ENCODE measurements around the gene GTF3C2.

GRCh38 chr2:27308359-27308881, 48.1 kb downstream of the GTF3C2 start, which contains the start of gene UCN:
- TF ChIP-seq, protein P1, sequence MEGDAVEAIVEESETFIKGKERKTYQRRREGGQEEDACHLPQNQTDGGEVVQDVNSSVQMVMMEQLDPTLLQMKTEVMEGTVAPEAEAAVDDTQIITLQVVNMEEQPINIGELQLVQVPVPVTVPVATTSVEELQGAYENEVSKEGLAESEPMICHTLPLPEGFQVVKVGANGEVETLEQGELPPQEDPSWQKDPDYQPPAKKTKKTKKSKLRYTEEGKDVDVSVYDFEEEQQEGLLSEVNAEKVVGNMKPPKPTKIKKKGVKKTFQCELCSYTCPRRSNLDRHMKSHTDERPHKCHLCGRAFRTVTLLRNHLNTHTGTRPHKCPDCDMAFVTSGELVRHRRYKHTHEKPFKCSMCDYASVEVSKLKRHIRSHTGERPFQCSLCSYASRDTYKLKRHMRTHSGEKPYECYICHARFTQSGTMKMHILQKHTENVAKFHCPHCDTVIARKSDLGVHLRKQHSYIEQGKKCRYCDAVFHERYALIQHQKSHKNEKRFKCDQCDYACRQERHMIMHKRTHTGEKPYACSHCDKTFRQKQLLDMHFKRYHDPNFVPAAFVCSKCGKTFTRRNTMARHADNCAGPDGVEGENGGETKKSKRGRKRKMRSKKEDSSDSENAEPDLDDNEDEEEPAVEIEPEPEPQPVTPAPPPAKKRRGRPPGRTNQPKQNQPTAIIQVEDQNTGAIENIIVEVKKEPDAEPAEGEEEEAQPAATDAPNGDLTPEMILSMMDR (IDR thresholded peaks at IDR 0.05) = no peak
- TF ChIP-seq REST (IDR thresholded peaks at IDR 0.05; ENCODE audit: insufficient read depth in 1 of 2, low read depth in 2 of 2, low read length in 1 of 2) = peak; percentile 85 to 93

Measured in Panc1 (cell line).